Upper lobe of left lung (tissue), 4 donors: ENCODE results near the gene SNAP47.

Source experiments
- CTCF ChIP-seq, 6 experiments: fragments of 450-650 bp in 4 of 6; fragments of 200-600 bp in 2 of 6; sonication (generic) in 2 of 6; IDR thresholded peaks; one replicate each; pipeline ENCODE4 v1.5.1; 2016 to 2019; ENCODE audit warnings: antibody characterized with exemption in 6 of 6
- EP300 ChIP-seq, 4 donors: sonication (generic); formaldehyde crosslinking; IDR thresholded peaks; one replicate each; pipeline ENCODE4 v1.5.1; 2017; ENCODE audit warnings: antibody characterized with exemption in 4 of 4, control low read depth in 2 of 4
- POLR2A ChIP-seq, 4 donors: fragments of 450-650 bp; IDR thresholded peaks; one replicate each; pipeline ENCODE4 v1.5.1; 2016 to 2017; ENCODE audit warnings: antibody characterized with exemption in 4 of 4, mild to moderate bottlenecking in 2 of 4
- POLR2AphosphoS5 ChIP-seq, 2 donors: sonication (generic); formaldehyde crosslinking; IDR thresholded peaks; one replicate each; pipeline ENCODE4 v1.5.1; 2017; ENCODE audit warnings: antibody characterized with exemption in 2 of 2

DNA sequence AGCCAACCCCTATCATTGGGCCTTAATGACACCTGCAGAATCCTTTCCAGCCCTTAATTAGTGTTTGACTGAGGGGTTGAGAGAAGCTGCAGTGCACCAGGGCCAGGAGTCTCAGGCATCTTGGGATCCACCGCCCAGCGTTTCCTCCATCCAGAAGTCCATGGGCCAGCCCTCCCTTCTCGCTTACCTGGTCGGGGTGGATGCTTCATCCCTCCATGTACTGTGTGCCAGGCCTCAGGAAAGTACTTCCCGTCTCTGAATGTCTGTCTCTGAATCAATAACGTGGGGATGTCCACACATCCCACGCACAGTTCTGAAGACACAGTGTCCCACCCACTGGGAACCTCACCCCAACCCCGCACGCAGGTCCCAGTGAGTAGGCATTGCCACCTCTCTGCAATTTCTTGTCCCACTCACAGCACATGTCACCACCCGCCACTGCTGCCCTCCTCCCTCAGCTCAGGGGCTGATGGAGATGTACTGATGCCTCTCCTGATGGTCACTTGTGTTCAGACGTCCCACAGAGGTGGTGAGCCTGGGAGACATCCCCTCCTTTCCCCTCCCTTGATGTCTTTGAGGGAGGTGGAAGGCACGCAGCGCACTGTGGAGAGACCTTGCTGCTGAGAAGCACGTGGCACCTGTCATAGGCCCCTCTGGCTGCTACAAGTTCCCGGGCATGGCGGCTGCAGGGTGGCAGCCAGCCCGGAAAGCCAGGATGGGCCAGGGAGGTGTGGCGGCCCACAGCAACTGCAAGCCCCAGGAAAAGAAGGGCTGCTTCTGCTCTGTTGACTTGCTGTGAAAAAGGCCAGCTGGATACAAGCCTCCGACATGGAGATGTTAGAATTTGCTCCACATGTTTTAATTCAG lies 50.8 kb downstream of the SNAP47 start:
- TF ChIP-seq EP300 (IDR thresholded peaks at IDR 0.05) = no peak
- TF ChIP-seq CTCF (IDR thresholded peaks at IDR 0.05) = no peak
- no peak for TF ChIP-seq POLR2AphosphoS5 (IDR thresholded peaks at IDR 0.05)
- no peak for TF ChIP-seq POLR2A (IDR thresholded peaks at IDR 0.05)
